T-cell (primary cell): ENCODE results near the gene SPOCK1. TPM values are rescaled to one million over a fixed set of nuclear protein-coding genes. Genes with fewer than 3 reads are reported as not detected.

Experiments used
- ATAC-seq, 4 experiments: fragments of 200-7000 bp in 3 of 4; fragments of 150-1000 bp in 1 of 4; cut with Tn5 transposase; replicated peaks in 1 of 4; 1 replicate in 3 of 4; 2 replicates in 1 of 4; pipeline ENCODE4 v1.10.0; 2021; ENCODE audit warnings: moderate library complexity in 3 of 4, mild to moderate bottlenecking in 2 of 4, moderate number of reproducible peaks in 1 of 4
- CTCF ChIA-PET, 2 donors: fragments of 300-600 bp; sonication (Branson Sonifier 250); formaldehyde crosslinking; loops; one replicate each; lab custom pipeline; 2022; ENCODE audit warnings: antibody characterized with exemption in 2 of 2; lab: Charles Lee
- POLR2A ChIA-PET, 2 donors: fragments of 300-600 bp; sonication (Branson Sonifier 250); formaldehyde crosslinking; loops; one replicate each; lab custom pipeline; 2022; ENCODE audit warnings: antibody characterized with exemption in 2 of 2; lab: Charles Lee
- DNase-seq, 35 experiments: peaks; one replicate each; pipeline versions ENCODE4 v3.0.0 to v3.0.0-alpha.2; 2013 to 2023
- H3K27ac ChIP-seq: one replicate; pipeline ENCODE4 v1.5.1; 2013; ENCODE audit warnings: low read length
- H3K27me3 ChIP-seq, 2 experiments: replicated peaks in 1 of 2; 1 replicate in 1 of 2; 2 replicates in 1 of 2; pipeline versions ENCODE4 v1.6.1 to v1.7.0; 2013; ENCODE audit warnings: low read length in 1 of 2, mixed read lengths in 1 of 2; ENCODE audit not compliant: control insufficient read depth in 2 of 2, insufficient read depth in 2 of 2; ENCODE audit errors: extremely low read depth in 1 of 2
- H3K36me3 ChIP-seq, 2 donors: 1 replicate in 1 of 2; 2 replicates in 1 of 2; pipeline versions ENCODE4 v1.6.1 to v1.7.0; 2013; ENCODE audit warnings: low read length in 1 of 2; ENCODE audit not compliant: control insufficient read depth in 2 of 2, insufficient read depth in 1 of 2; ENCODE audit errors: extremely low read depth in 1 of 2
- H3K4me1 ChIP-seq, 2 experiments: 1 replicate in 1 of 2; 2 replicates in 1 of 2; pipeline versions ENCODE4 v1.6.1 to v1.7.0; 2013; ENCODE audit warnings: low read length in 2 of 2, mixed read lengths in 1 of 2; ENCODE audit not compliant: insufficient read depth in 2 of 2, control insufficient read depth in 1 of 2; ENCODE audit errors: extremely low read depth in 1 of 2
- H3K4me3 ChIP-seq, 2 donors: 1 replicate in 1 of 2; 2 replicates in 1 of 2; pipeline versions ENCODE4 v1.5.1 to v1.7.0; 2013; ENCODE audit warnings: mild to moderate bottlenecking in 2 of 2, low read length in 1 of 2, moderate library complexity in 1 of 2; ENCODE audit not compliant: control insufficient read depth in 1 of 2; ENCODE audit errors: extremely low read depth in 1 of 2
- H3K9me3 ChIP-seq: 2 replicates; pipeline ENCODE4 v1.7.0; 2013
- H3K27ac Mint-ChIP-seq, 2 donors: one replicate each; pipeline ENCODE4 v1.8.0; 2020 to 2021; ENCODE audit warnings: mild to moderate bottlenecking in 2 of 2, mixed read lengths in 2 of 2
- H3K27me3 Mint-ChIP-seq, 2 donors: one replicate each; pipeline ENCODE4 v1.8.0; 2021 to 2022; ENCODE audit warnings: mixed read lengths in 2 of 2
- H3K36me3 Mint-ChIP-seq: one replicate; pipeline ENCODE4 v1.8.0; 2021; ENCODE audit warnings: mixed read lengths
- H3K4me1 Mint-ChIP-seq, 3 donors: one replicate each; pipeline ENCODE4 v1.8.0; 2020 to 2022; ENCODE audit warnings: mixed read lengths in 3 of 3, mild to moderate bottlenecking in 1 of 3
- H3K4me3 Mint-ChIP-seq, 3 donors: one replicate each; pipeline ENCODE4 v1.8.0; 2020 to 2022; ENCODE audit warnings: mild to moderate bottlenecking in 3 of 3, mixed read lengths in 3 of 3, moderate library complexity in 3 of 3
- H3K9me3 Mint-ChIP-seq, 3 donors: one replicate each; pipeline ENCODE4 v1.8.0; 2020 to 2022; ENCODE audit warnings: mixed read lengths in 3 of 3
- WGBS: methylation state at CpG from one replicate; pipeline ENCODE4 v1.1.5; 2013; ENCODE audit warnings: missing lambda C conversion rate; ENCODE audit not compliant: insufficient coverage; 5-methylcytosine and 5-hydroxymethylcytosine counted together
- total RNA-seq, 35 experiments: library from RNA in 6 of 35; stranded (reverse) in 6 of 35; fragments of 120-200 nt in 1 of 35; gene quantifications; one replicate each; pipeline versions ENCODE4 v1.2.1 to v1.2.4 and lab custom pipeline; 2013 to 2026

The SPOCK1 gene
- total RNA-seq, 5 donors from 2014 or later (not counting 1 experiment from before 2014, with no cell fraction given), result 0.57 TPM; not detected in 4

GRCh38 chr5:137078171-137078665 is 420.9 kb downstream of the SPOCK1 start:
- H3K4me1 Mint-ChIP-seq, result no peaks in the 10 kb centered on the region

GRCh38 chr5:137075163-137075970 is 423.8 kb downstream of the SPOCK1 start:
- Histone ChIP-seq H3K4me3 (no peak overlapping the region), H3K9me3 (no peaks in the 10 kb centered on the region), H3K36me3 (no peaks in the 10 kb centered on the region), H3K27me3 (no peaks in the 10 kb centered on the region), H3K27ac (no peak overlapping the region), H3K4me1 (no peaks in the 10 kb centered on the region)
- peak in 1 of 4 experiments; percentile 28 for ATAC-seq
- POLR2A ChIA-PET, result no interaction called here
- Mint-ChIP-seq H3K27me3 (peaks cover 2 to 8% of the 10 kb centered on the region in 2 donors), H3K36me3 (no peaks in the 10 kb centered on the region), H3K4me3 (no peak overlapping the region), H3K4me1 (no peaks in the 10 kb centered on the region), H3K9me3 (peaks cover 0 to 3% (median 0%) of the 10 kb centered on the region in 3 donors), H3K27ac (no peak overlapping the region)
- WGBS, result 31% methylated on average over 4 of the region's 7 CpGs
- no peak for DNase-seq
- CTCF ChIA-PET, result no interaction called here

More at GRCh38 chr5:137078171-137078665, 420.9 kb downstream of the SPOCK1 start:
- Mint-ChIP-seq H3K27me3 (peaks cover 3 to 4% of the 10 kb centered on the region in 2 donors), H3K4me3 (no peak overlapping the region), H3K27ac (no peak overlapping the region), H3K36me3 (no peaks in the 10 kb centered on the region), H3K9me3 (no peaks in the 10 kb centered on the region)
- ATAC-seq, result no peak
- no peak for DNase-seq
- ChIA-PET POLR2A (no interaction called here), CTCF (no interaction called here)
- Histone ChIP-seq H3K4me1 (no peaks in the 10 kb centered on the region), H3K4me3 (no peak overlapping the region), H3K36me3 (no peaks in the 10 kb centered on the region), H3K27me3 (no peaks in the 10 kb centered on the region), H3K9me3 (no peaks in the 10 kb centered on the region), H3K27ac (no peak overlapping the region)
- 54% methylated on average over 3 of the region's 7 CpGs for WGBS

- no peak overlapping the region for H3K4me3 ChIP-seq
- ChIA-PET CTCF (interaction anchor here in 1 of 2 donors (0.7 kb wide), 1 partner anchor 40 kb away, joined by 4 read pairs; no protein-coding TSS in a partner anchor), POLR2A (no interaction called here)
- no peak for ATAC-seq
- no peak overlapping the region for H3K27ac ChIP-seq
- Mint-ChIP-seq H3K27me3 (peaks cover 0 to 11% of the 10 kb centered on the region in 2 donors), H3K4me1 (no peaks in the 10 kb centered on the region), H3K4me3 (no peak overlapping the region), H3K27ac (no peak overlapping the region), H3K36me3 (no peaks in the 10 kb centered on the region), H3K9me3 (peaks cover 0 to 8% (median 0%) of the 10 kb centered on the region in 3 donors)
- WGBS, result no CpG with 5 or more reads among the region's 3 CpGs
- no peak for DNase-seq
- H3K4me1 ChIP-seq, result no peaks in the 10 kb centered on the region
- H3K9me3 ChIP-seq, result no peaks in the 10 kb centered on the region
- no peaks in the 10 kb centered on the region for H3K36me3 ChIP-seq
- H3K27me3 ChIP-seq, result no peaks in the 10 kb centered on the region
Observed at GRCh38 chr5:137073189-137073588, 425.9 kb downstream of the SPOCK1 start.

- H3K27ac ChIP-seq, result no peak overlapping the region
- ChIA-PET POLR2A (no interaction called here), CTCF (no interaction called here)
- Mint-ChIP-seq H3K36me3 (no peaks in the 10 kb centered on the region), H3K4me1 (no peaks in the 10 kb centered on the region), H3K27me3 (peaks cover 0 to 12% of the 10 kb centered on the region in 2 donors), H3K4me3 (no peak overlapping the region), H3K9me3 (peaks cover 0 to 8% (median 0%) of the 10 kb centered on the region in 3 donors), H3K27ac (no peak overlapping the region)
- WGBS, result 58% methylated on average over 3 of the region's 7 CpGs
- H3K4me1 ChIP-seq, result no peaks in the 10 kb centered on the region
- no peak overlapping the region for H3K4me3 ChIP-seq
- H3K27me3 ChIP-seq, result no peaks in the 10 kb centered on the region
- H3K9me3 ChIP-seq, result no peaks in the 10 kb centered on the region
- no peaks in the 10 kb centered on the region for H3K36me3 ChIP-seq
- ATAC-seq (no peak), DNase-seq (no peak)
Observed at GRCh38 chr5:137072361-137073115, 426.6 kb downstream of the SPOCK1 start.

GRCh38 chr5:137071931-137072330 is 427.2 kb downstream of the SPOCK1 start:
- DNase-seq, result no peak
- ChIA-PET POLR2A (no interaction called here), CTCF (no interaction called here)
- no CpG with 5 or more reads among the region's 2 CpGs for WGBS
- peaks cover 0 to 8% (median 0%) of the 10 kb centered on the region in 3 donors for H3K9me3 Mint-ChIP-seq
- no peaks in the 10 kb centered on the region for H3K27me3 ChIP-seq
- H3K27ac ChIP-seq, result no peak overlapping the region
- ATAC-seq, result no peak
- H3K4me3 Mint-ChIP-seq, result no peak overlapping the region
- no peaks in the 10 kb centered on the region for H3K36me3 Mint-ChIP-seq
- no peaks in the 10 kb centered on the region for H3K4me1 Mint-ChIP-seq
- no peaks in the 10 kb centered on the region for H3K9me3 ChIP-seq
- no peaks in the 10 kb centered on the region for H3K4me1 ChIP-seq
- H3K27me3 Mint-ChIP-seq, result peaks cover 0 to 12% of the 10 kb centered on the region in 2 donors
- H3K27ac Mint-ChIP-seq, result no peak overlapping the region
- H3K36me3 ChIP-seq, result no peaks in the 10 kb centered on the region
- no peak overlapping the region for H3K4me3 ChIP-seq

GRCh38 chr5:137071526-137071925 is 427.6 kb downstream of the SPOCK1 start:
- no peak overlapping the region for H3K4me3 ChIP-seq
- Mint-ChIP-seq H3K9me3 (peaks cover 0 to 8% (median 0%) of the 10 kb centered on the region in 3 donors), H3K4me1 (no peaks in the 10 kb centered on the region), H3K27ac (no peak overlapping the region), H3K4me3 (no peak overlapping the region), H3K27me3 (peaks cover 0 to 12% of the 10 kb centered on the region in 2 donors), H3K36me3 (no peaks in the 10 kb centered on the region)
- no peaks in the 10 kb centered on the region for H3K9me3 ChIP-seq
- H3K36me3 ChIP-seq, result no peaks in the 10 kb centered on the region
- DNase-seq, result no peak
- no peaks in the 10 kb centered on the region for H3K4me1 ChIP-seq
- no peaks in the 10 kb centered on the region for H3K27me3 ChIP-seq
- CTCF ChIA-PET, result interaction anchor here in 1 of 2 donors (0.5 kb wide), 1 partner anchor 1210 kb away, joined by 3 read pairs; no protein-coding TSS in a partner anchor
- H3K27ac ChIP-seq, result no peak overlapping the region
- no peak for ATAC-seq
- WGBS, result 60% methylated on average over 1 of the region's 3 CpGs
- POLR2A ChIA-PET, result no interaction called here
